Prostate gland (tissue), 2 donors: ENCODE results near the gene SH3TC2.

Source experiments
- POLR2A ChIP-seq: fragments of 450-650 bp; IDR thresholded peaks from one replicate; pipeline ENCODE4 v1.6.1; 2016; ENCODE audit warnings: antibody characterized with exemption, mild to moderate bottlenecking
- TF ChIP-seq, protein P1 (sequence below), 4 experiments: fragments of 200-600 bp in 2 of 4; fragments of 450-650 bp in 2 of 4; sonication (generic) in 2 of 4; IDR thresholded peaks; 1 replicate in 3 of 4; 2 replicates in 1 of 4; pipeline ENCODE4 v1.5.1; 2016 to 2019; ENCODE audit warnings: antibody characterized with exemption in 4 of 4, mild to moderate bottlenecking in 2 of 4, moderate library complexity in 2 of 4

DNA sequence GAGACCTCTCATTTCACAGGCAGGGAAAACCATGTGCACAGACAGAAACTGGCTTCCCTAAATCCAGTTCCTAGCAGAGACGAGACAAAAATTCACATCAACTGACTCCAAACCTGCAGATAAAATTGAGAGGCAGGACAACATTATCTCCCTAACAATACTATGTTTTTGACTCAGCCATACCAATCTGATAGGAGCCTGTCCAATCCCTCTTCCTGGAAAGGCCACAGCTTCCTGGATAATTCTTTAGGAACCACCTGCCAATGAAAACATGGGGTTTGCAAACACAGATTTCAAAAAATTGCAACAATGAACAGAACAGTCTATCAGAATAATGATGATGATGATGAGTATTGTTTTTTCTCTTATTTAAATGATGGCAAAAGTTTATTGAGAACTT, 22.4 kb downstream of the SH3TC2 start:
- TF ChIP-seq, protein P1, sequence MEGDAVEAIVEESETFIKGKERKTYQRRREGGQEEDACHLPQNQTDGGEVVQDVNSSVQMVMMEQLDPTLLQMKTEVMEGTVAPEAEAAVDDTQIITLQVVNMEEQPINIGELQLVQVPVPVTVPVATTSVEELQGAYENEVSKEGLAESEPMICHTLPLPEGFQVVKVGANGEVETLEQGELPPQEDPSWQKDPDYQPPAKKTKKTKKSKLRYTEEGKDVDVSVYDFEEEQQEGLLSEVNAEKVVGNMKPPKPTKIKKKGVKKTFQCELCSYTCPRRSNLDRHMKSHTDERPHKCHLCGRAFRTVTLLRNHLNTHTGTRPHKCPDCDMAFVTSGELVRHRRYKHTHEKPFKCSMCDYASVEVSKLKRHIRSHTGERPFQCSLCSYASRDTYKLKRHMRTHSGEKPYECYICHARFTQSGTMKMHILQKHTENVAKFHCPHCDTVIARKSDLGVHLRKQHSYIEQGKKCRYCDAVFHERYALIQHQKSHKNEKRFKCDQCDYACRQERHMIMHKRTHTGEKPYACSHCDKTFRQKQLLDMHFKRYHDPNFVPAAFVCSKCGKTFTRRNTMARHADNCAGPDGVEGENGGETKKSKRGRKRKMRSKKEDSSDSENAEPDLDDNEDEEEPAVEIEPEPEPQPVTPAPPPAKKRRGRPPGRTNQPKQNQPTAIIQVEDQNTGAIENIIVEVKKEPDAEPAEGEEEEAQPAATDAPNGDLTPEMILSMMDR (IDR thresholded peaks at IDR 0.05), result no peak
- TF ChIP-seq POLR2A, result no peak
